ENCODE data around the gene TMEM132E. TPM values are rescaled to one million over a fixed set of nuclear protein-coding genes. Genes with fewer than 3 reads are reported as not detected.
A peak's percentile ranks its signal among the peaks of the same experiment; 100 is the strongest.

The TMEM132E gene
- total RNA-seq, 8 experiments from 2014 or later, result 0.24 to 44.8 (median 28.7) TPM; not detected in 1

GRCh38 chr17:34645594-34645993 lies 66.2 kb downstream of the TMEM132E start:
- 40 to 50% methylated on average over 1 of the region's 3 CpGs; no CpG with 5 or more reads in 8 of the 10 experiments for WGBS, 10 experiments
- no peak overlapping the region for H3K4me3 ChIP-seq
- ATAC-seq (replicated peaks in 6 of 8), result peak; percentile 33 to 92 (median 81)
- peaks cover 31 to 40% of the 10 kb centered on the region in 2 donors for H3K4me1 ChIP-seq (replicated peaks in 1 of 2)
- peak overlapping the region in 1 of 2 donors; percentile 61 for H3K27ac ChIP-seq
- in situ Hi-C loops (cut with MboI; ENCODE audit: low pct_unique_long_range_greater_than_20kb in 2 of 9, low sequenced_read_pairs in 9 of 9, unreplicated experiment in 9 of 9), result loop anchor here in 3 of 9 experiments (25.0 kb wide), 4 partner anchors 208 to 467 kb away; partner anchors contain the start of genes FNDC8 (in 1 of the 3) and RAD51D (in 1 of the 3)

GRCh38 chr17:34647511-34647910 lies 68.1 kb downstream of the TMEM132E start:
- ATAC-seq (replicated peaks in 6 of 8), result no peak
- 67 to 94% (median 70%) methylated on average over 2 to 3 of the region's 3 CpGs; no CpG with 5 or more reads in 7 of the 10 experiments for WGBS, 10 experiments
- in situ Hi-C loops (cut with MboI; ENCODE audit: low pct_unique_long_range_greater_than_20kb in 2 of 9, low sequenced_read_pairs in 9 of 9, unreplicated experiment in 9 of 9), result loop anchor here in 3 of 9 experiments (25.0 kb wide), 4 partner anchors 210 to 465 kb away; partner anchors contain the start of genes FNDC8 (in 1 of the 3) and RAD51D (in 1 of the 3)

DNA sequence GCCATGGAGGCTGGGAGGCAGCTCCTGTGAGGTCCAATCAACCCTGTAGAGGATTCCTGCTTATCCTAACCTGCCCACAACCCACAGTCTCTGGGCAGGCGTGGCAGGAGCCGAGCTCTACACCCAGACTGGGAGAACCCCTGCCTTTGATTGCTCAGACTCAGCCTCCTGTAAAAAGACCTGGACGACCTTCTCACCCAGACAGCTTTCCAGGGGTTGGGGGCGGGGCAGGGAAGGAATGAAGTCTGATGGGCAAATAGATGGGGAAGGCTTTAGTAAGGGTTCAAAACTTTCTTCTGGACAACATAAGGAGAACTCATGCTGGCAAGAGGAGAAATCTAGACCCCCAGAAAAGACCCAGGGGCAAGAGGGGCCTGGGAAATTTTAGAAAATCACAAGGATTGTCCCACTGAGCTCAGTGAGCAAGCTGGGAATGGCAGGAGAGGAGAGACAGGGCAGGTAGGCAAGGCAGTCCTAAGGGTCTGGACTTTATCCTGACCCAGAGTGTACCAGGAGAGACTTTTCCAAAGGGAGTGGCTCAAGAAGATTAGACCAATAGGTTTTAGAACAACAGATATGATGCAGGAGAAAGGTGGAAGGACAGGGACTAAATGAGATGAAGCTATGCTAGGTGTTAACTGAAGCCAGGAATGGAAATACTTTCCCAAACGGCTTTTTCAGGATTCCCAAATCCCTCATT lies 70.8 kb downstream of the TMEM132E start:
- H3K27ac ChIP-seq, result no peak overlapping the region
- 0 to 100% (median 72%) methylated on average over 1 to 3 of the region's 5 CpGs; no CpG with 5 or more reads in 2 of the 10 experiments for WGBS, 10 experiments
- peaks cover 61 to 73% of the 10 kb centered on the region in 2 donors for H3K4me1 ChIP-seq (replicated peaks in 1 of 2)
- ATAC-seq (replicated peaks in 6 of 8), result no peak
- no peak overlapping the region for H3K4me3 ChIP-seq
- in situ Hi-C loops (cut with MboI; ENCODE audit: low pct_unique_long_range_greater_than_20kb in 2 of 9, low sequenced_read_pairs in 9 of 9, unreplicated experiment in 9 of 9), result loop anchor here in 1 of 9 experiments (25.0 kb wide), 1 partner anchor 237 kb away; no protein-coding TSS in a partner anchor

More at GRCh38 chr17:34647511-34647910, 68.1 kb downstream of the TMEM132E start:
- Histone ChIP-seq H3K4me3 (no peak overlapping the region), H3K27ac (peak overlapping the region in 1 of 2 donors; percentile 35), H3K4me1 (replicated peaks in 1 of 2) (peaks cover 45 to 58% of the 10 kb centered on the region in 2 donors)

DNA sequence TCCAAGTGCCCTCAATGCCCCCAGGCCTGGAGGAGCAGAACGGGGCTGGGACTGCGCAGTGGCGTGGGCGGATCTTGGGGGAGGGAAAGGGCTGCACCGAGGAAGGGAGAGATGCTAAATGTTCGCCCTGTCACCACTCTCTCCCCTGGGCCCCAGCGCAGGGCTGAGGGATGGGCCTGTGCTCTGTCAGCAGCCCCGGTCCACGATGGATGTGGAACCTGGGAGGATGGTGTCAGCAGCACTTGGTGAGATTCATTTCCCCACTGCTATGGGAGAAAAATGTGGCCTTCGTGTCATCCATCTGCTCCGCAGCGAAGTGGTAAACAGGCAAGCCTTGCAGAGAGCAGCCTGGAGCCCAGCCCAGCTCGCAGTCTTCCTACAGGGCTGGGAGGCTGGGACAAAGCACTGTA lies 72.0 kb downstream of the TMEM132E start:
- 0 to 43% (median 21%) methylated on average over 1 to 7 of the region's 13 CpGs; no CpG with 5 or more reads in 6 of the 10 experiments for WGBS, 10 experiments
- in situ Hi-C loops (cut with MboI; ENCODE audit: low pct_unique_long_range_greater_than_20kb in 2 of 9, low sequenced_read_pairs in 9 of 9, unreplicated experiment in 9 of 9), result loop anchor here in 1 of 9 experiments (25.0 kb wide), 1 partner anchor 236 kb away; no protein-coding TSS in a partner anchor
- Histone ChIP-seq H3K27ac (peak overlapping the region; percentile 73 to 81), H3K4me3 (no peak overlapping the region), H3K4me1 (replicated peaks in 1 of 2) (peaks cover 52 to 66% of the 10 kb centered on the region in 2 donors)
- peak in 5 of 8 experiments; percentile 89 to 94 (median 92) for ATAC-seq (replicated peaks in 6 of 8)

DNA sequence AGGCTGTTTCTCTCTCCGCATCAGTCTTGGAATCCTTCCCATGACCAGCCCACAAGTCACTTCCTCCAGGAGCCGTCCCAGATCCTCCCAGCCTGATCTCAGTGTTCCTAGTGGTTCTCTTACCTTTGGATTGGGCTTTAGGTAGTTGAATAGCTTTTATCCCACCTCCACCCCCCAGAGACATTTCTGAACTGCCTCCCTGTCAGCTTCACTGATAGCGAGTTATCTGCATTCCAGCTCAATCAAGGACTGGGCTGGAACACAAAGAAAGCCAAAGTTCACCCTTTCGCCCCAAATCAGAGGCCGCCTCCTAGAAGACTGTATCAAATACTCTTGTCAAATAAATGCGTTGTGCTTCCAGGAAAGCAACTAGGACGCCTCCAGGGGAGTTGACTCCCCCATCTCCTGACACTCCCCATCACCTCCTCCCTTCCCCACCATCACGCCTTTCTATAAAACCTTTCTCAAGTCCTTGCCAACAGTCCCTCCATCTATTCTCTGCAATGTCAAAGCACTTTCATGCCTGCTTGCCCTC lies 72.7 kb downstream of the TMEM132E start:
- Histone ChIP-seq H3K4me3 (no peak overlapping the region), H3K4me1 (replicated peaks in 1 of 2) (peaks cover 48 to 59% of the 10 kb centered on the region in 2 donors), H3K27ac (peak overlapping the region; percentile 73 to 81)
- no peak for ATAC-seq (replicated peaks in 6 of 8)
- in situ Hi-C loops (cut with MboI; ENCODE audit: low pct_unique_long_range_greater_than_20kb in 2 of 9, low sequenced_read_pairs in 9 of 9, unreplicated experiment in 9 of 9), result loop anchor here in 1 of 9 experiments (25.0 kb wide), 1 partner anchor 235 kb away; no protein-coding TSS in a partner anchor
- 24 to 90% (median 61%) methylated on average over 1 to 7 of the region's 8 CpGs; no CpG with 5 or more reads in 4 of the 10 experiments for WGBS, 10 experiments

DNA sequence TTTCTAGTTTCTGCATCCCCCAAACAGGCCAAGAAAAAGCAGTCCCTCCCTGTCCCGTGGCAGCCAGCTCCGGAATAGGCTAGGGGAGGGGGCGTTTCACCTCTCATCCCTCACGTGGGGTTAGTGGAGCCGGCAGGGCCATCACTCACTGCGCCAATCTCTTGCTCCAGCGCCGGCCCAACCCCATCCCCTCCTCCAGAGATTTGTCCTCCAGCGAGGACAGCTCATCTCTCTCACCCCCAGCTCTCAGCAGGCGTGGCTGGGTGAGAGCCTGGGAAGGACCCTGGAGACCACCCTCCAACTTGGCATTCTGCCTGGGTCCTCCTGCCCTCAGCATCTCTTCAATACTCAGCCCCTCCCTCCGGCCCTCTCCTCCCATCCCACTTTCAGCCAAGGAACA lies 74.1 kb downstream of the TMEM132E start:
- WGBS, 10 experiments, result 0 to 40% (median 30%) methylated on average over 1 to 7 of the region's 11 CpGs; no CpG with 5 or more reads in 5 of the 10 experiments
- in situ Hi-C loops (cut with MboI; ENCODE audit: low pct_unique_long_range_greater_than_20kb in 2 of 9, low sequenced_read_pairs in 9 of 9, unreplicated experiment in 9 of 9), result loop anchor here in 1 of 9 experiments (25.0 kb wide), 1 partner anchor 234 kb away; no protein-coding TSS in a partner anchor
- H3K4me1 ChIP-seq (replicated peaks in 1 of 2), result peaks cover 43 to 49% of the 10 kb centered on the region in 2 donors

DNA sequence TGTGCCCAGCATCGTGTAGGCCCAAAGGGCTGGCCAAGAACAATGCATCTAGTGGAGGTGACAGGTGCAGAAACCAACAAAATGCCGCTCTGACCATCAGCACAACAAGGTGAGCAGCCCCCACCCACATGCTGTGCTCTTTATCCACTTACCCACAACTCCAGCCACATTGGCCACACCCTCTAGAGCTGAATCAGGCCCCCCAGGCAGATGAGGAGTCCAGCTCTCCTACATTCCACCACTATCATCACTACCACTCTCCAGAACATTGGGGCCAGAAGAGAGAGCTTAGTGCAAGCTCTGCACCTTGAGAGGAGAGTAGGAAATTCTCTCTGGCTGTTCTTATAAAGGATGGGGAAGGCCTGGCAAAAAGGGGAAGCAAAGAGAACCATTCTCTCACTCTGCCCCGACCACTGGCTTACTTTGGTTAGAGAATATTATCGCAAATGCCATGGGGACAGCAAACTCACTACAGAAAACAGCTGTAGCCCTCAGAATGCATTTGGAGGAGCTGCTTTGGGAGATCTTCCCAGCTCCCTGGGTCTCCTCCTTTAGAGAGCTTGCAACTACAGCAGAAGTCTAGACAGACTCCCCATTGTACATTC lies 75.0 kb downstream of the TMEM132E start:
- H3K4me1 ChIP-seq (replicated peaks in 1 of 2), result peaks cover 43 to 49% of the 10 kb centered on the region in 2 donors
- H3K27ac ChIP-seq, result peak overlapping the region in 1 of 2 donors; percentile 73
- in situ Hi-C loops (cut with MboI; ENCODE audit: low pct_unique_long_range_greater_than_20kb in 2 of 9, low sequenced_read_pairs in 9 of 9, unreplicated experiment in 9 of 9), result loop anchor here in 1 of 9 experiments (25.0 kb wide), 1 partner anchor 233 kb away; no protein-coding TSS in a partner anchor
- no peak overlapping the region for H3K4me3 ChIP-seq
- ATAC-seq (replicated peaks in 6 of 8), result peak in 1 of 8 experiments; percentile 19
- 0 to 100% (median 45%) methylated on average over 1 to 4 of the region's 4 CpGs; no CpG with 5 or more reads in 4 of the 10 experiments for WGBS, 10 experiments

More for the DNA sequence above, 74.1 kb downstream of the TMEM132E start:
- peak overlapping the region; percentile 73 to 81 for H3K27ac ChIP-seq
- ATAC-seq (replicated peaks in 6 of 8), result peak in 5 of 8 experiments; percentile 18 to 71 (median 66)
- H3K4me3 ChIP-seq, result no peak overlapping the region

DNA sequence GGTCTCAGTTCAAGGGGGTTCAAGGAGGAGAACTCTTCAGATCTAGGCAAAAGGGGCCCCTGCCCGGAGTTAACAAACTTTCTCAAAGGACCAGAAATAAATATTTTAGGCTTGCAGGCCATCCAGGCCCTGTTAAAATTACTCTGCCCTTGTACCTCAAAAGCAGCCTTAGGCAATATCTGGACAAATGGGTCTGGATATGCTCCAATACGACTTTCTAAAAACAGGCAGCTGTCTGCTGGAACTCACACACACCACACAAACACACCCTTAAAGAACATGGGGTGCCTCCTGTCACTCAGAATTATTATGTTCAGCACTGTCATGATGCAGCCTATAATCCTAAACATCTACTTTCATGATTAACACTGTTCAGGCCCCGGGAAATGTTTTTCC lies 75.5 kb downstream of the TMEM132E start:
- Histone ChIP-seq H3K27ac (no peak overlapping the region), H3K4me1 (replicated peaks in 1 of 2) (peaks cover 43 to 49% of the 10 kb centered on the region in 2 donors), H3K4me3 (no peak overlapping the region)
- WGBS, 10 experiments, result 0 to 100% (median 69%) methylated on average over 1 to 3 of the region's 3 CpGs; no CpG with 5 or more reads in 2 of the 10 experiments
- in situ Hi-C loops (cut with MboI; ENCODE audit: low pct_unique_long_range_greater_than_20kb in 2 of 9, low sequenced_read_pairs in 9 of 9, unreplicated experiment in 9 of 9), result loop anchor here in 1 of 9 experiments (25.0 kb wide), 1 partner anchor 232 kb away; no protein-coding TSS in a partner anchor
- peak in 2 of 8 experiments; percentile 63 to 67 for ATAC-seq (replicated peaks in 6 of 8)

DNA sequence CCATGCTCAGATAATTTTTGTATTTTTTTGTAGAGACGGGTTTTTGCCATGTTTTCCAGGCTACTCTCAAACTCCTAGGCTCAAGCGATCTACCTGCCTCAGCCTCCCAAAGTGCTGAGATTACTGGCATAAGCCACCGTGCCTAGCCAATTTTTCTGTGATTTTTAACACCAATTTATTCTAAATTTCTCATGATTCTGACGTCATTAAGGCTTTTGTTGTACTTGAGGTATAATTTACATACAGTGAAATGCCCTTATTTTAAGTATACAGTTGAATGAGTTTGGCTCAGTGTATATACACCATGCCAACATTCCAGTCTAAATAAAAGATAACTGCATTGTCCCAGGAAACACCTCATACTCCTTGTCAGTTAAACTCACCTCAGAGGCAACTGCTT lies 77.4 kb downstream of the TMEM132E start:
- in situ Hi-C loops (cut with MboI; ENCODE audit: low pct_unique_long_range_greater_than_20kb in 2 of 9, low sequenced_read_pairs in 9 of 9, unreplicated experiment in 9 of 9), result loop anchor here in 1 of 9 experiments (25.0 kb wide), 1 partner anchor 230 kb away; no protein-coding TSS in a partner anchor
- ATAC-seq (replicated peaks in 6 of 8), result no peak
- Histone ChIP-seq H3K4me3 (no peak overlapping the region), H3K27ac (no peak overlapping the region), H3K4me1 (replicated peaks in 1 of 2) (peaks cover 36 to 44% of the 10 kb centered on the region in 2 donors)
- 20 to 95% (median 72%) methylated on average over 2 to 4 of the region's 4 CpGs; no CpG with 5 or more reads in 1 of the 10 experiments for WGBS, 10 experiments

GRCh38 chr17:34658811-34659560 lies 79.6 kb downstream of the TMEM132E start:
- 0 to 93% (median 50%) methylated on average over 1 to 6 of the region's 10 CpGs for WGBS, 10 experiments
- no peak for ATAC-seq (replicated peaks in 6 of 8)
- no peak overlapping the region for H3K27ac ChIP-seq
- no peak overlapping the region for H3K4me3 ChIP-seq
- in situ Hi-C loops (cut with MboI; ENCODE audit: low pct_unique_long_range_greater_than_20kb in 2 of 9, low sequenced_read_pairs in 9 of 9, unreplicated experiment in 9 of 9), result loop anchor here in 1 of 9 experiments (25.0 kb wide), 1 partner anchor 228 kb away; no protein-coding TSS in a partner anchor
- H3K4me1 ChIP-seq (replicated peaks in 1 of 2), result peaks cover 14 to 22% of the 10 kb centered on the region in 2 donors

DNA sequence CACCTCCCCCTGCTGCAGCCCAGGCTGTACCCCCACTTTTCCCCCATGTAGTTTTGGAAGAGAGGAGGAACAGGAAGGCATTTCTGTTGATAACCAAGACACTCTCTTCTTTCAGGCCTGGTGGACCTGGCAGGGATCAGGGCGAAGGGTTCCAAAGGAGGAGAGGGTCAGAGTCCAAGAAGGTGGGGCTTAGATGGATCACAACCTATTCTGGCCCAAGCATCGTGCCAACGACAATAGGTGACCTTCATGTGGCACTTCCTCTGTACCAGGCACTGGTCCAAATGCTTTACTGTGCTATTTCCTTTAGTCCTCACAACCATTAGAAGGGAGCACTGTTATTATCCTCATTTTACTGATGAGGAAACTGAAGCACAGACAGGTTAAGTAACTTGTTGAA lies 84.3 kb downstream of the TMEM132E start:
- Histone ChIP-seq H3K4me1 (replicated peaks in 1 of 2) (peaks cover 16 to 17% of the 10 kb centered on the region in 2 donors), H3K4me3 (no peak overlapping the region), H3K27ac (no peak overlapping the region)
- in situ Hi-C loops (cut with MboI; ENCODE audit: low pct_unique_long_range_greater_than_20kb in 2 of 9, low sequenced_read_pairs in 9 of 9, unreplicated experiment in 9 of 9), result loop anchor here in 1 of 9 experiments (25.0 kb wide), 1 partner anchor 224 kb away; no protein-coding TSS in a partner anchor
- no peak for ATAC-seq (replicated peaks in 6 of 8)
- 33 to 83% (median 73%) methylated on average over 1 to 2 of the region's 3 CpGs; no CpG with 5 or more reads in 6 of the 10 experiments for WGBS, 10 experiments
